SK-N-SH (cell line): ENCODE measurements around the gene TRIM9.

Experiments
- CTCF ChIP-seq: fragments of 200-600 bp; sonication (generic); IDR thresholded peaks from 2 replicates; pipeline ENCODE4 v1.6.1; 2017; ENCODE audit warnings: antibody characterized with exemption, mild to moderate bottlenecking, moderate library complexity
- EZH2phosphoT487 ChIP-seq: fragments of 200-600 bp; sonication (generic); IDR thresholded peaks from 2 replicates; pipeline ENCODE4 v1.6.1; 2017; ENCODE audit warnings: low read depth, mixed run types, mild to moderate bottlenecking, antibody characterized with exemption, moderate library complexity, borderline replicate concordance
- FOXJ3 ChIP-seq: sonication (generic); formaldehyde crosslinking; IDR thresholded peaks from 2 replicates; pipeline ENCODE4 v1.5.1; 2020; ENCODE audit warnings: mild to moderate bottlenecking, missing genetic modification reagents
- NRF1 ChIP-seq: IDR thresholded peaks from 2 replicates; pipeline ENCODE4 v1.6.1; 2012; ENCODE audit warnings: low read depth, mild to moderate bottlenecking, low read length
- PBX3 ChIP-seq: IDR thresholded peaks from 2 replicates; pipeline ENCODE4; 2012
- POLR2AphosphoS5 ChIP-seq: IDR thresholded peaks from 2 replicates; pipeline ENCODE4 v1.6.1; 2012; ENCODE audit warnings: low read depth, low read length
- YY1 ChIP-seq: IDR thresholded peaks from 2 replicates; pipeline ENCODE4 v1.4.0; 2012; ENCODE audit warnings: low read depth, mild to moderate bottlenecking

GRCh38 chr14:51107801-51108200, 12.9 kb upstream of the TRIM9 start:
- no peak for TF ChIP-seq CTCF
- no peak for TF ChIP-seq EZH2phosphoT487
- no peak for TF ChIP-seq NRF1
- no peak for TF ChIP-seq YY1
- TF ChIP-seq FOXJ3 (CRISPR knock-in tag) = no peak
- no peak for TF ChIP-seq PBX3
- TF ChIP-seq POLR2AphosphoS5 = no peak
